H1 (cell line): Measurements from ENCODE around the gene PDC. TPM values are rescaled to one million over a fixed set of nuclear protein-coding genes. Genes with fewer than 3 reads are reported as not detected.

ENCODE experiments used
- CTCF ChIA-PET: fragments of 300-600 bp; sonication (Branson Sonifier 250); formaldehyde crosslinking; loops from one replicate; lab custom pipeline; 2021; ENCODE audit not compliant: partially characterized antibody; lab: Charles Lee
- POLR2A ChIA-PET: fragments of 300-600 bp; sonication (Branson Sonifier 250); formaldehyde crosslinking; loops from one replicate; lab custom pipeline; 2021; ENCODE audit warnings: inconsistent platforms; ENCODE audit not compliant: partially characterized antibody; lab: Charles Lee
- DNase-seq, 2 experiments: peaks; one replicate each; pipeline versions ENCODE4 v3.0.0 to v3.0.0-alpha.2; 2010 to 2022; ENCODE audit warnings: low spot score in 2 of 2, low read depth in 1 of 2, mixed read lengths in 1 of 2
- FAIRE-seq: peaks from 2 replicates; lab custom pipeline; 2011; peaks lifted over from hg19 to GRCh38; lab: Jason Lieb, UNC
- H2AFZ ChIP-seq: 2 replicates; pipeline ENCODE4 v1.8.1; 2012; ENCODE audit warnings: low read length, inconsistent platforms
- H2AK5ac ChIP-seq: 2 replicates; pipeline ENCODE4 v1.6.1; 2013; ENCODE audit warnings: low read depth, low read length
- H2BK120ac ChIP-seq: replicated peaks from 2 replicates; pipeline ENCODE3; 2013; ENCODE audit warnings: low read depth, low read length, inconsistent platforms
- H2BK12ac ChIP-seq: 2 replicates; pipeline ENCODE4 v1.6.1; 2013; ENCODE audit warnings: low read depth, low read length
- H2BK15ac ChIP-seq: 2 replicates; pipeline ENCODE4 v1.6.1; 2013; ENCODE audit warnings: low read length
- H2BK20ac ChIP-seq: 2 replicates; pipeline ENCODE4 v1.6.1; 2013; ENCODE audit warnings: low read length
- H2BK5ac ChIP-seq: 2 replicates; pipeline ENCODE4 v1.6.1; 2013; ENCODE audit warnings: low read depth, low read length
- H3K14ac ChIP-seq: 2 replicates; pipeline ENCODE4 v1.6.1; 2013; ENCODE audit warnings: inconsistent platforms; ENCODE audit not compliant: insufficient read length
- H3K18ac ChIP-seq: 2 replicates; pipeline ENCODE4 v1.6.1; 2013; ENCODE audit warnings: low read length; ENCODE audit errors: extremely low read depth
- H3K23ac ChIP-seq: 2 replicates; pipeline ENCODE4 v1.6.1; 2013; ENCODE audit warnings: inconsistent platforms; ENCODE audit not compliant: insufficient read length
- H3K23me2 ChIP-seq: 2 replicates; pipeline ENCODE4 v1.6.1; 2013; ENCODE audit warnings: low read depth, low read length
- H3K27ac ChIP-seq: 2 replicates; pipeline ENCODE4 v1.6.1; 2011; ENCODE audit warnings: low read depth, low read length, inconsistent platforms
- H3K27me3 ChIP-seq, 4 experiments: replicated peaks in 1 of 4; 1 replicate in 1 of 4; 2 replicates in 3 of 4; pipeline versions ENCODE4 v1.6.1 to v1.8.1; 2011 to 2013; ENCODE audit warnings: low read length in 3 of 4, mild to moderate bottlenecking in 3 of 4, inconsistent platforms in 2 of 4, mixed read lengths in 2 of 4, moderate library complexity in 1 of 4; ENCODE audit not compliant: control insufficient read depth in 3 of 4, insufficient read depth in 3 of 4; ENCODE audit errors: extremely low read depth in 1 of 4
- H3K36me3 ChIP-seq, 4 experiments: 2 replicates each; pipeline versions ENCODE4 v1.6.1 to v1.8.1; 2011 to 2013; ENCODE audit warnings: mild to moderate bottlenecking in 4 of 4, low read length in 3 of 4, moderate library complexity in 2 of 4, control low read depth in 1 of 4, inconsistent platforms in 1 of 4; ENCODE audit not compliant: insufficient read depth in 4 of 4, control insufficient read depth in 2 of 4
- H3K4ac ChIP-seq: replicated peaks from 2 replicates; pipeline ENCODE3; 2013; ENCODE audit warnings: low read length, low read depth, mixed read lengths, inconsistent platforms; ENCODE audit not compliant: insufficient read length
- H3K4me1 ChIP-seq, 4 experiments: replicated peaks in 1 of 4; 1 replicate in 1 of 4; 2 replicates in 3 of 4; pipeline versions ENCODE4 v1.6.1 to v1.8.1; 2011 to 2013; ENCODE audit warnings: low read length in 3 of 4, inconsistent platforms in 2 of 4, mixed read lengths in 1 of 4; ENCODE audit not compliant: insufficient read depth in 4 of 4, control insufficient read depth in 3 of 4
- H3K4me2 ChIP-seq, 2 experiments: 2 replicates each; pipeline versions ENCODE4 v1.6.1 to v1.8.1; 2011 to 2013; ENCODE audit warnings: low read depth in 2 of 2, low read length in 2 of 2, control low read depth in 1 of 2, inconsistent platforms in 1 of 2, mild to moderate bottlenecking in 1 of 2; ENCODE audit not compliant: insufficient read depth in 1 of 2
- H3K4me3 ChIP-seq, 4 experiments: fragments of 200-600, 300-600 bp in 1 of 4; sonication (generic), shearing (Covaris generic), sonication (Bioruptor Twin) in 1 of 4; 2 replicates each; pipeline versions ENCODE4 v1.5.1 to v1.8.1; 2011 to 2016; ENCODE audit warnings: low read length in 4 of 4, low read depth in 3 of 4, control low read depth in 2 of 4, inconsistent platforms in 2 of 4, mild to moderate bottlenecking in 2 of 4, mixed read lengths in 1 of 4, moderate library complexity in 1 of 4; ENCODE audit not compliant: insufficient read depth in 2 of 4; ENCODE audit errors: extremely low read depth in 1 of 4
- H3K56ac ChIP-seq: replicated peaks from 2 replicates; pipeline ENCODE3; 2013; ENCODE audit warnings: low read depth, mild to moderate bottlenecking, mixed read lengths, low read length, inconsistent platforms; ENCODE audit not compliant: insufficient read length
- H3K79me1 ChIP-seq: 2 replicates; pipeline ENCODE4 v1.6.1; 2013; ENCODE audit warnings: low read depth, low read length, control low read depth
- H3K79me2 ChIP-seq, 2 experiments: 2 replicates each; pipeline versions ENCODE4 v1.6.1 to v1.8.1; 2012 to 2013; ENCODE audit warnings: low read length in 2 of 2, mild to moderate bottlenecking in 2 of 2, inconsistent platforms in 1 of 2; ENCODE audit not compliant: insufficient read depth in 2 of 2, control insufficient read depth in 1 of 2
- H3K9ac ChIP-seq, 4 experiments: replicated peaks in 1 of 4; 1 replicate in 1 of 4; 2 replicates in 3 of 4; pipeline versions ENCODE4 v1.6.1 to v1.8.1; 2011 to 2013; ENCODE audit warnings: low read depth in 3 of 4, low read length in 3 of 4, control low read depth in 2 of 4, mild to moderate bottlenecking in 2 of 4, moderate library complexity in 2 of 4, inconsistent platforms in 1 of 4; ENCODE audit errors: extremely low read depth in 1 of 4
- H3K9me3 ChIP-seq, 2 experiments: 2 replicates each; pipeline versions ENCODE4 v1.6.1 to v1.8.1; 2012 to 2013; ENCODE audit warnings: mild to moderate bottlenecking in 2 of 2, moderate library complexity in 2 of 2, control low read depth in 1 of 2, inconsistent platforms in 1 of 2, low read depth in 1 of 2, low read length in 1 of 2, mixed read lengths in 1 of 2; ENCODE audit not compliant: insufficient read depth in 2 of 2
- H4K20me1 ChIP-seq, 2 experiments: replicated peaks in 1 of 2; 2 replicates each; pipeline versions ENCODE3 to v1.8.1; 2011 to 2013; ENCODE audit warnings: inconsistent platforms in 2 of 2, low read length in 2 of 2, mild to moderate bottlenecking in 1 of 2; ENCODE audit not compliant: insufficient read depth in 2 of 2, control insufficient read depth in 1 of 2
- H4K5ac ChIP-seq: 2 replicates; pipeline ENCODE4 v1.6.1; 2013; ENCODE audit warnings: low read length, low read depth, mixed read lengths, inconsistent platforms; ENCODE audit not compliant: insufficient read length
- H4K8ac ChIP-seq: 2 replicates; pipeline ENCODE4 v1.8.0; 2013; ENCODE audit warnings: mild to moderate bottlenecking, moderate library complexity, low read length, inconsistent platforms; ENCODE audit not compliant: insufficient read depth; ENCODE audit errors: extremely low read depth
- H4K91ac ChIP-seq: replicated peaks from 2 replicates; pipeline ENCODE3; 2013; ENCODE audit warnings: low read length, mixed read lengths, inconsistent platforms; ENCODE audit not compliant: insufficient read length
- BACH1 ChIP-seq: IDR thresholded peaks from 2 replicates; pipeline ENCODE4 v1.6.1; 2012; ENCODE audit warnings: low read length, improper control_type of control experiment
- BCL11A ChIP-seq, 2 experiments: IDR thresholded peaks; one replicate each; pipeline ENCODE4 v1.6.1; 2011; ENCODE audit warnings: low read depth in 2 of 2, low read length in 2 of 2, mild to moderate bottlenecking in 2 of 2
- GTF2F1 ChIP-seq: IDR thresholded peaks from 2 replicates; pipeline ENCODE4 v1.6.1; 2012; ENCODE audit warnings: low read depth, low read length, improper control_type of control experiment, borderline replicate concordance
- HDAC6 ChIP-seq: IDR thresholded peaks from one replicate; pipeline ENCODE4 v1.7.1; 2012; ENCODE audit warnings: low read depth, mild to moderate bottlenecking, inconsistent platforms, low read length, moderate library complexity
- KDM5A ChIP-seq: fragments of 200-600 bp; IDR thresholded peaks from 2 replicates; pipeline ENCODE4 v1.7.1; 2012; ENCODE audit warnings: mild to moderate bottlenecking, low read length, inconsistent platforms, mixed read lengths
- NANOG ChIP-seq: IDR thresholded peaks from 2 replicates; pipeline ENCODE4 v1.6.1; 2011; ENCODE audit warnings: low read length, low read depth, mild to moderate bottlenecking, inconsistent platforms; ENCODE audit not compliant: insufficient read depth, poor library complexity, severe bottlenecking
- NRF1 ChIP-seq: IDR thresholded peaks from 2 replicates; pipeline ENCODE4 v1.6.1; 2011; ENCODE audit warnings: mild to moderate bottlenecking, low read depth, low read length, improper control_type of control experiment
- POLR2AphosphoS5 ChIP-seq: IDR thresholded peaks from 2 replicates; pipeline ENCODE4 v1.6.1; 2011; ENCODE audit warnings: low read depth, low read length
- SUZ12 ChIP-seq: fragments of 200-600 bp; sonication (generic); IDR thresholded peaks from 2 replicates; pipeline ENCODE4 v1.6.1; 2012; ENCODE audit warnings: mild to moderate bottlenecking, inconsistent platforms, low read length, moderate library complexity, mixed read lengths
- TBP ChIP-seq: IDR thresholded peaks from 2 replicates; pipeline ENCODE4 v1.6.1; 2011; ENCODE audit warnings: low read depth, low read length, improper control_type of control experiment
- YY1 ChIP-seq: IDR thresholded peaks from 2 replicates; pipeline ENCODE4 v1.6.1; 2011; ENCODE audit warnings: low read depth, mild to moderate bottlenecking, low read length
- WGBS, 2 experiments: shearing (Covaris generic) in 1 of 2; methylation state at CpG; one replicate each; pipeline versions ENCODE4 v1.1.6 to v1.1.7; 2013 to 2015; ENCODE audit warnings: low lambda C conversion rate in 2 of 2, mixed read lengths in 2 of 2, inconsistent platforms in 1 of 2, low coverage in 1 of 2, missing lambda C conversion rate in 1 of 2; ENCODE audit not compliant: insufficient replicate concordance in 2 of 2, insufficient coverage in 1 of 2, insufficient read length in 1 of 2; ENCODE audit errors: extremely low coverage in 1 of 2, missing lambda C conversion rate in 1 of 2; 5-methylcytosine and 5-hydroxymethylcytosine counted together
- polyA plus RNA-seq, 7 experiments: library from polyadenylated mRNA; depleted of rRNA in 3 of 7; stranded (reverse) in 5 of 7; unstranded in 2 of 7; fragments of >200 nt in 5 of 7; fragments of 200-250 nt in 2 of 7; gene quantifications; 1 replicate in 5 of 7; 2 replicates in 1 of 7; 4 replicates in 1 of 7; pipeline versions ENCODE4 v1.2.1 to v1.2.3, GENCODE V29; 2011 to 2013; ENCODE audit warnings: missing spikeins in 2 of 7, mixed read lengths in 2 of 7
- total RNA-seq: library from RNA; stranded (reverse); fragmentation: NEBNext Ultra II Directional; extraction: Animal tissue kit (Norgen Biotek cat#: 25700); gene quantifications from 2 replicates; pipeline ENCODE4 v1.2.1, GENCODE V29; 2021
- TF ChIP-seq, protein P1 (sequence below): IDR thresholded peaks from 2 replicates; pipeline ENCODE4 v1.6.1; 2012; ENCODE audit warnings: low read length, inconsistent platforms

The PDC gene
- total and polyA plus RNA-seq, 2 of the 8 experiments (the other 6 are each of a cell fraction or from before 2014, with no cell fraction given), result not detected

DNA sequence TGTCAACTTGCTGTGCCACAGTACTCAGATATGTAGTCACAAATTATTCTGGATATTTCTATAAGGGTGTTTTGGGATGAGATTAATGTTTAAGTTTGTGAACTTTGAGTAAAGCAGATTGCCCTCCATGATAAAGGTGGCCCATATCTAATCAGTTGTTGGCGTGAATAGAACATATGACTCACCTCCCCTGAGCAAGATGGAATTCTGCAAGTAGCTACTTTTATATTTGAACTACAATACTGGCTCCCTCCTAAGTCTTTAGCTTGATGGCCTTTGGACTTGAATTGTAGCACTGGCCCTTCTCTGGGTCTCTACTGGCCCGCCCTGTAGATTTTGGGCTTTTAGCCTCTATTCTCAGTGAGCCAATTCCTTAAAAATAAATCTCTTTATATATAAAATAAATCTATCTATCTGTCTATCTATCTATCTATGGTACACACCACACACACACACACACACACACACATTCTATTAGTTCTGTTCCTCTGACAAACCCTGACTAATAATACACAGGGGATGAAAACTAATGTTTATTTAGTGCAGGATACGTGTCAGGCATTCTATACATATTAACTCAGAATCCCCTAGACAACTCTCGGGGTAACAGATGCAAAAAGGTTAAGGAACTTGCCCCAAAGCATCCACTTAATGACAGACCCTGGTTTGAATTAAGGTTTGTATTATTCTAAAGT is 37.9 kb upstream of the PDC start:
- no peak overlapping the region for H3K4me3 ChIP-seq
- TF ChIP-seq GTF2F1, result no peak
- no peak for TF ChIP-seq SUZ12
- TF ChIP-seq YY1, result no peak
- no peak for TF ChIP-seq HDAC6
- TF ChIP-seq TBP, result no peak
- TF ChIP-seq, protein P1, sequence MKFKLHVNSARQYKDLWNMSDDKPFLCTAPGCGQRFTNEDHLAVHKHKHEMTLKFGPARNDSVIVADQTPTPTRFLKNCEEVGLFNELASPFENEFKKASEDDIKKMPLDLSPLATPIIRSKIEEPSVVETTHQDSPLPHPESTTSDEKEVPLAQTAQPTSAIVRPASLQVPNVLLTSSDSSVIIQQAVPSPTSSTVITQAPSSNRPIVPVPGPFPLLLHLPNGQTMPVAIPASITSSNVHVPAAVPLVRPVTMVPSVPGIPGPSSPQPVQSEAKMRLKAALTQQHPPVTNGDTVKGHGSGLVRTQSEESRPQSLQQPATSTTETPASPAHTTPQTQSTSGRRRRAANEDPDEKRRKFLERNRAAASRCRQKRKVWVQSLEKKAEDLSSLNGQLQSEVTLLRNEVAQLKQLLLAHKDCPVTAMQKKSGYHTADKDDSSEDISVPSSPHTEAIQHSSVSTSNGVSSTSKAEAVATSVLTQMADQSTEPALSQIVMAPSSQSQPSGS, result no peak
- no peak for TF ChIP-seq BACH1
- no peak for TF ChIP-seq KDM5A
- TF ChIP-seq NRF1, result no peak
- TF ChIP-seq NANOG, result no peak
- TF ChIP-seq BCL11A (IDR thresholded peaks at IDR 0.05; ENCODE audit: low read depth in 2 of 2, low read length in 2 of 2), result no peak
- TF ChIP-seq POLR2AphosphoS5, result no peak

More for the DNA sequence above, 37.9 kb upstream of the PDC start:
- H4K8ac ChIP-seq, result no peak overlapping the region
- H3K4ac ChIP-seq, result no peak overlapping the region
- H4K20me1 ChIP-seq, result no peaks in the 10 kb centered on the region
- no peaks in the 10 kb centered on the region for H3K79me2 ChIP-seq
- ChIA-PET POLR2A (no interaction called here), CTCF (interaction anchor here (0.9 to 1.2 kb wide), 4 partner anchors 14 to 137 kb away, joined by 3 to 4 read pairs (median 3); no protein-coding TSS in a partner anchor)
- H3K23me2 ChIP-seq, result no peaks in the 10 kb centered on the region
- H3K9ac ChIP-seq, result no peak overlapping the region
- H2BK20ac ChIP-seq, result no peak overlapping the region
- no peak overlapping the region for H3K27ac ChIP-seq
- no peak overlapping the region for H4K91ac ChIP-seq
- H3K14ac ChIP-seq, result no peak overlapping the region
- DNase-seq (no peak), FAIRE-seq (no peak)
- 88% methylated on average over 4 of the region's 4 CpGs; no CpG with 5 or more reads in 1 of the 2 experiments for WGBS, 2 experiments
- H3K23ac ChIP-seq, result no peak overlapping the region
- H3K9me3 ChIP-seq, result no peaks in the 10 kb centered on the region
- H3K36me3 ChIP-seq, result no peaks in the 10 kb centered on the region
- no peak overlapping the region for H3K4me2 ChIP-seq
- H2BK120ac ChIP-seq, result no peak overlapping the region
- H4K5ac ChIP-seq, result no peak overlapping the region
- no peak overlapping the region for H2AK5ac ChIP-seq
- H3K18ac ChIP-seq, result no peak overlapping the region
- no peak overlapping the region for H2AFZ ChIP-seq
- no peak overlapping the region for H2BK5ac ChIP-seq
- no peak overlapping the region for H3K56ac ChIP-seq
- H2BK12ac ChIP-seq, result no peak overlapping the region
- no peak overlapping the region for H2BK15ac ChIP-seq
- no peaks in the 10 kb centered on the region for H3K27me3 ChIP-seq
- no peaks in the 10 kb centered on the region for H3K79me1 ChIP-seq
- H3K4me1 ChIP-seq, result peaks cover 0 to 4% (median 2%) of the 10 kb centered on the region in 4 experiments; a peak in 5 of 7 replicates
